Measurements from ENCODE around the gene CRYBG2.

The CRYBG2 gene

GRCh38 chr1:26368006-26368405 is 14.1 kb upstream of the CRYBG2 start:
- FAIRE-seq, result no peak

GRCh38 chr1:26367441-26367840 is 13.5 kb upstream of the CRYBG2 start:
- FAIRE-seq, result no peak

- FAIRE-seq, result no peak
Observed at GRCh38 chr1:26364956-26365355, 11.0 kb upstream of the CRYBG2 start.

- no peak for FAIRE-seq
Observed at GRCh38 chr1:26363549-26364448, 9.9 kb upstream of the CRYBG2 start.

GRCh38 chr1:26362331-26362730 is 8.4 kb upstream of the CRYBG2 start:
- FAIRE-seq, result no peak

- no peak for FAIRE-seq
Observed at GRCh38 chr1:26361605-26362122, 7.7 kb upstream of the CRYBG2 start.

GRCh38 chr1:26360807-26361604 is 7.1 kb upstream of the CRYBG2 start:
- FAIRE-seq, result no peak

GRCh38 chr1:26359981-26360806 is 6.3 kb upstream of the CRYBG2 start:
- no peak for FAIRE-seq

GRCh38 chr1:26358411-26359384 is 4.8 kb upstream of the CRYBG2 start:
- no peak for FAIRE-seq

GRCh38 chr1:26357121-26357602 is 3.2 kb upstream of the CRYBG2 start:
- no peak for FAIRE-seq

GRCh38 chr1:26356106-26356505 is 2.2 kb upstream of the CRYBG2 start:
- no peak for FAIRE-seq

- no peak for FAIRE-seq
Observed at GRCh38 chr1:26354972-26355371, 1.0 kb upstream of the CRYBG2 start.

GRCh38 chr1:26353210-26353859 is 595 bp downstream of the CRYBG2 start:
- no peak for FAIRE-seq

GRCh38 chr1:26352338-26352679 is 1.6 kb downstream of the CRYBG2 start:
- FAIRE-seq, result no peak

- no peak for FAIRE-seq
Observed at GRCh38 chr1:26351590-26352337, 2.2 kb downstream of the CRYBG2 start.

- no peak for FAIRE-seq
Observed at GRCh38 chr1:26350701-26351589, 3.0 kb downstream of the CRYBG2 start.

GRCh38 chr1:26350343-26350700 is 3.6 kb downstream of the CRYBG2 start:
- no peak for FAIRE-seq

GRCh38 chr1:26349877-26350244 is 4.1 kb downstream of the CRYBG2 start:
- no peak for FAIRE-seq

- no peak for FAIRE-seq
Observed at GRCh38 chr1:26349188-26349876, 4.6 kb downstream of the CRYBG2 start.
